Ovary (tissue), 3 donors: ENCODE measurements around the gene PTPN23.

Experiments
- CTCF ChIP-seq, 3 donors: fragments of 450-650 bp in 2 of 3; fragments of 200-600 bp in 1 of 3; IDR thresholded peaks; one replicate each; pipeline versions ENCODE4 v1.5.1 to v1.8.0; 2016 to 2022; ENCODE audit warnings: antibody characterized with exemption in 3 of 3, mild to moderate bottlenecking in 1 of 3
- EP300 ChIP-seq: sonication (generic); formaldehyde crosslinking; IDR thresholded peaks from one replicate; pipeline ENCODE4 v1.6.1; 2017; ENCODE audit warnings: antibody characterized with exemption
- donor health status: DM: no; HTN: no; CAD: no.

DNA sequence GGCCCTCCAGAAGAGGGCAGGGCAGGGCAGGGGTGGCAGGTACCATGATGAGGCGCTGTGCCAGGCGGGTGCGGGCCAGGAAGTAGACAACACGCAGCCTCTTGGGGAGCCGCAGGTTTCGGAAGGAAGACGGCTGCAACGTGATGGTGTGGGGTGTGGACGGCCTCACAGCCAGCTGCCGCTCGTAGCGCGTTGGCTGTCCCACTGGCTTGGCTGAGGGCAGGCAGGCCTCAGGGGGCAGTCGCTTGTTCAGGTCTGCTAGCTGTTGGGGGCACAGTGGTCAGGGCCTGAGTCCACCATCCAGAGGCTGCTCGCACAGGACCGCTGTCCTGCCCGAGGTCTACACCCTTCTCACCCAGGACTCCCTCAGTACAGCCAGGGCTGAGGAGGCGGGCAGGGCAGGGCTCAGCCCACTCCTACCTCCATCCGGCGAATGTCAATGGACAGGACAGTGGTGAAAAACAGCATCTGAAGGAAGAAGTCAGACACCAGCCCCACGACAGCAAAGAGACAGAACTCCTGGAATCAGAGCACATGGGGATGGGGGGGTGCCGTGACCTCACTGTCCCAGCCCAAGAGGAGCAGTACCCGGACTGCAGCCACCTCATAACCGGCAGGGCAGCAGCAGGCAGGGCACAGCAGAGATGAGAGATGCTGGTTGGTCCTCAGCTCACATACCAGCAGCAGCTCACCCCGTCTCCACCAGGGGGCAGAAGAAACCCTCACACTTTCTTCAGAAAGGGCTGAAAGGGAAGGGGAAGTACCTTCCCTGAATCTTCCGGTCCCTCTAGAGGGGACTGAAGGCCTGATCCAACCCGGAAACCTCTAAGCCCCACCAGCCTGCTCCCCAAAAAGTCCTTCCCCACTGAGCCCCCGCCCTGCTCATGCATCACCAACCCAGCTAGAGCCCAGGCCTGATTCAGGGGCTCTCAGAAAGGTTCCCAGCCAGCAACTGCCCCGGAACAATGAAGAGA is 40.0 kb downstream of the PTPN23 start:
- peak; percentile 71 to 92 (median 91) for TF ChIP-seq CTCF (IDR thresholded peaks at IDR 0.05)
- TF ChIP-seq EP300: no peak
